Calu3 (cell line): ENCODE data around the gene KRT75. TPM values are rescaled to one million over a fixed set of nuclear protein-coding genes. Genes with fewer than 3 reads are reported as not detected.
A peak's percentile ranks its signal among the peaks of the same experiment; 100 is the strongest.

Source experiments
- BruUV-seq: library from RNA; stranded (reverse); fragments of 400-500 nt; replicated peaks from 2 replicates; lab custom pipeline; 2021; lab: Mats Ljungman, UMichigan
- CTCF ChIA-PET: fragments of 300-600 bp; sonication (Branson Sonifier 250); formaldehyde crosslinking; loops from one replicate; lab custom pipeline; 2022; ENCODE audit warnings: antibody characterized with exemption; lab: Charles Lee
- DNase-seq: peaks from one replicate; pipeline ENCODE4 v3.0.0; 2022
- H3K27ac Mint-ChIP-seq: one replicate; pipeline ENCODE4 v1.8.0; 2022; ENCODE audit warnings: mixed read lengths; ENCODE audit not compliant: unreplicated experiment
- H3K27me3 Mint-ChIP-seq: one replicate; pipeline ENCODE4 v1.8.0; 2022; ENCODE audit warnings: mixed read lengths; ENCODE audit not compliant: unreplicated experiment
- H3K36me3 Mint-ChIP-seq: one replicate; pipeline ENCODE4 v1.8.0; 2022; ENCODE audit warnings: mild to moderate bottlenecking, moderate library complexity, mixed read lengths; ENCODE audit not compliant: insufficient read depth, unreplicated experiment
- H3K4me1 Mint-ChIP-seq: one replicate; pipeline ENCODE4 v1.8.0; 2022; ENCODE audit warnings: mild to moderate bottlenecking, low read depth, mixed read lengths; ENCODE audit not compliant: unreplicated experiment
- H3K4me3 Mint-ChIP-seq: one replicate; pipeline ENCODE4 v1.8.0; 2022; ENCODE audit warnings: mild to moderate bottlenecking, low read depth, moderate library complexity, mixed read lengths; ENCODE audit not compliant: unreplicated experiment
- H3K9me3 Mint-ChIP-seq: one replicate; pipeline ENCODE4 v1.8.0; 2022; ENCODE audit warnings: low read depth, mixed read lengths; ENCODE audit not compliant: unreplicated experiment
- CTCF ChIP-seq: fragments of 200-600 bp; IDR thresholded peaks from one replicate; pipeline ENCODE4 v1.8.0; 2022; ENCODE audit warnings: antibody characterized with exemption; ENCODE audit not compliant: unreplicated experiment
- intact Hi-C: fragments of 100-400 bp; cut with micrococcal nuclease; formaldehyde crosslinking; loops from one replicate; pipeline ENCODE4 v1.10.0; 2022; ENCODE audit not compliant: unreplicated experiment
- total RNA-seq: library from RNA; stranded (reverse); gene quantifications from 2 replicates; pipeline ENCODE4 v1.2.3, GENCODE V29; 2022

The KRT75 gene
- total RNA-seq, 1 experiment from 2014 or later: not detected

GRCh38 chr12:52399756-52400155, 34.4 kb downstream of the KRT75 start:
- no peaks in the 10 kb centered on the region for H3K9me3 Mint-ChIP-seq
- H3K27ac Mint-ChIP-seq: no peak overlapping the region
- H3K27me3 Mint-ChIP-seq: peaks cover 47% of the 10 kb centered on the region
- no peaks in the 10 kb centered on the region for H3K36me3 Mint-ChIP-seq
- no TSS peak for BruUV-seq
- peaks cover 8% of the 10 kb centered on the region for H3K4me1 Mint-ChIP-seq
- no peak for DNase-seq
- intact Hi-C loops: no loop called here
- no peak overlapping the region for H3K4me3 Mint-ChIP-seq
- CTCF ChIA-PET: no interaction called here
- TF ChIP-seq CTCF: no peak

DNA sequence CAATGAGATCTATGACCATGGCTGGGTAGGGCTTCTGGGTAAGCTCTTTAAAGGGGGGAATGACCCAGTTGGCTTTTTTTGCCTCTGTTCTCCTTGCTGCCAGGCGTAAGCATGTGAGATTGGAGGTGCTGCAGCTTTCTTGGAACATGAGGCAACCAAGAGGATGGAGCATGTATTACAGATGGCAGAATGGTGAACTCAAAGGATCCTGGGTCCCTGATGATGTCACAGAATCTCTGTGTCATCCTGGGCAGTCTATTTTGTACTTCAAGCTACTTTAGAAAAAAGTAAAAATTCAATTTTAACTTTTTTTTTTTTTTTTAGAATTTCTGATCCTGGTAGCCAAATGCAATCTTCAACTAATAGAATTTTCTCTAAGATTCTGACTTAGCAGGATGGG, 36.0 kb downstream of the KRT75 start:
- H3K4me1 Mint-ChIP-seq: peaks cover 8% of the 10 kb centered on the region
- no peak for DNase-seq
- CTCF ChIA-PET: interaction anchor here (0.6 kb wide), 1 partner anchor 135 kb away, joined by 4 read pairs; no protein-coding TSS in a partner anchor
- intact Hi-C loops: no loop called here
- peaks cover 40% of the 10 kb centered on the region for H3K27me3 Mint-ChIP-seq
- TF ChIP-seq CTCF: no peak
- no peak overlapping the region for H3K27ac Mint-ChIP-seq
- no peak overlapping the region for H3K4me3 Mint-ChIP-seq
- no peaks in the 10 kb centered on the region for H3K9me3 Mint-ChIP-seq
- BruUV-seq: no TSS peak
- no peaks in the 10 kb centered on the region for H3K36me3 Mint-ChIP-seq

GRCh38 chr12:52396656-52397055, 37.5 kb downstream of the KRT75 start:
- H3K4me3 Mint-ChIP-seq: no peak overlapping the region
- no TSS peak for BruUV-seq
- no peak for DNase-seq
- H3K36me3 Mint-ChIP-seq: no peaks in the 10 kb centered on the region
- TF ChIP-seq CTCF: no peak
- no peaks in the 10 kb centered on the region for H3K9me3 Mint-ChIP-seq
- no peak overlapping the region for H3K27ac Mint-ChIP-seq
- H3K27me3 Mint-ChIP-seq: peaks cover 25% of the 10 kb centered on the region
- CTCF ChIA-PET: interaction anchor here (1.0 to 1.7 kb wide), 3 partner anchors 31 to 484 kb away, joined by 5 to 9 read pairs (median 7); no protein-coding TSS in a partner anchor
- H3K4me1 Mint-ChIP-seq: peaks cover 8% of the 10 kb centered on the region
- intact Hi-C loops: no loop called here

DNA sequence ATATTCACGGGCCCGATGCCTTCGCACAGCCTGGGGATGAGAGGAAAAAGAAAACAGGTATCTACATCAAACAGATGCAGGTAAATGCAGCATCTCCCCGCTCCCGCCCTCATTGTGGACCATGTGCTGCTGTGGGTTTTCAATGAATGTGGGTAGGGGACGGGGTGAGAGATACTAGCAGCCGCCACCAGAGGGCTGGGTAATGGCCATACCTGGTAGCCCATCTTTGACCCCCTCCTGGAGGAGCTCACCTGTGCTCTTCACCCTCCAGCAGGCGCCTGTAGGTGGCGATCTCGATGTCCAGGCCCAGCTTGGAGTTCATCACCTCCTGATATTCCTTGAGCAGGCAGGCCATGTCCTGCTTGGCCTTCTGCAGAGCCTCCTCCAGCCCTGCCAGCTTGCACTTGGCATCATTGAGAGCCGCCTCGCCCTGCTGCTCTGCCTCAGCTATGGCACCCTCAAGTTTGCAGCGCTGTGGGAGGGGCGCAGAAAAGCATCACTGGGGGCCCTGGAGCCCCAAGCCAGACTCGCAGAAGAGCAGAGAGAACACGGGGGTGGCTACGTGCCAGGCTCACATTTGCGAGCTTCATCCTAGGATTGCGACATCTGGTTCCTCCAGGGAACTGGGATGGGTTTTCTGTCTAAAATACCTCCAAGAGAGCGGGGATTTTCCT, 38.3 kb downstream of the KRT75 start:
- intact Hi-C loops: no loop called here
- Mint-ChIP-seq H3K27me3 (peaks cover 23% of the 10 kb centered on the region), H3K9me3 (no peaks in the 10 kb centered on the region), H3K4me3 (no peak overlapping the region), H3K4me1 (peaks cover 8% of the 10 kb centered on the region), H3K27ac (no peak overlapping the region), H3K36me3 (no peaks in the 10 kb centered on the region)
- BruUV-seq: no TSS peak
- TF ChIP-seq CTCF: peak; percentile 42
- CTCF ChIA-PET: interaction anchor here (0.9 to 1.7 kb wide), 7 partner anchors 9 to 485 kb away, joined by 3 to 9 read pairs (median 4); no protein-coding TSS in a partner anchor
- DNase-seq: peak; percentile 62
